Measurements from ENCODE around the gene ALG14.
A peak's percentile ranks its signal among the peaks of the same experiment; 100 is the strongest.

Gene ALG14

DNA sequence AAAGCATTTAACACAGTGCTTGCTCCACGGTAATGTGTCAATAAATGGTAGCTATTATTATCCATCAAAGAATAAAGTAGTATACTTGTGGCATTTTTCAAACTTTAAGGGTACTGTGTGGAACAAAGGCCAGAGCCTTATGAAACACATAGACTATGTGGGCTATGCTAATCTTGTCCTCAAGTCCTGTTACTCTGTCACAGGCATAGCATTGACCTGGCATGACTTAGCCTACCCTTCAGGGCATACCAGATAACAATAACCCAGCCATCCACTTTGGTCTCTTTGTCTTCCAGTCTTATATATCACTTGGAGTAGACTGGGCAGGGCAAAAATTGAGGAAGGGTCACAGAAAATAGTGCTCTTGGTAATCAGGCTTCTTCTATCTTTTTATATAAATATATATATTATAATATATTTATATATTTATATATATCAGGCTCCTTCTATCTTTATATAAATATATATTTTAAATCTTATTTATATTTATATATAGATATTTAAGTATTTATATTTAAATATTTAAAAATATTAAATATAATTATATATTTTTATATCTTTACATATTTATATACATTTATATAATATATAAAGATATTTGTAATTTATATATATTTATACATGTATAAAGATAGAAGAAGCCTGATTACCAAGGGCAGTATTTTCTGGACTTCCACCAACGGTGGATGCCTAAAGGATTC, 79.7 kb downstream of the ALG14 start:
- in situ Hi-C loops (cut with HindIII; ENCODE audit: low sequenced_read_pairs), result no loop called here
- DNase-seq (ENCODE audit: low read depth, low spot score), result no peak
- TF ChIP-seq CTCF (IDR thresholded peaks at IDR 0.05; ENCODE audit: low read depth, low read length), result no peak
- H3K4me3 ChIP-seq (ENCODE audit: low read depth, low read length), result no peak overlapping the region

- no peak overlapping the region for H3K4me3 ChIP-seq (ENCODE audit: low read depth, low read length)
- DNase-seq (ENCODE audit: low read depth, low spot score), result no peak
- no peak for TF ChIP-seq CTCF (IDR thresholded peaks at IDR 0.05; ENCODE audit: low read depth, low read length)
- in situ Hi-C loops (cut with HindIII; ENCODE audit: low sequenced_read_pairs), result no loop called here
Observed at GRCh38 chr1:94992161-94992560, 80.6 kb downstream of the ALG14 start.

DNA sequence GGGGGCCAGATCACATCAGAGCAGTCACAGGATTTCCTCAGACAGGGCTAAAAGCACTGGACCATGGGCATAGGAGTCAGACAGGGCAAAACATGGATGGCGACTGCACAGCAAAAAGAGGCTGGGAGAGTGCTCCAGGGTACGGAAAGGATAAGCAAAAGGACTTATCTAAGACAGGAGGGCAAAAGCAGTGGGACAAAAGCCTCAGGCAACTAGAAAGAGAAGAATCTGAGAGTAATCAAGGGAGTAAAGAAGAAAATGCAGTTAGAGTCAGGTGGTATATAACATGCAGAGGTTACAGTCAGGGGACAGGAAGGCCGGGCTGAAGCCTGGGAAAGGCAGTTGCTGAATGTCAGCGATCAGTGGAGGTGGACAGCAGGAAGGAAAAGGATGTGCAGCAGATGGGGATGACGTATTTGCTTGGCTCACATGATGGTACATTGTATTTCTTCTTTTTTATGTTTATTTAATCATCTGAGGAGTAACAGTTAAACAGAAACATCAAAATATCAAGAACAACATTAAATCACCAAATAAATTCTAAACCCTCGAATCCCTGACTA, 82.8 kb downstream of the ALG14 start:
- TF ChIP-seq CTCF (IDR thresholded peaks at IDR 0.05; ENCODE audit: low read depth, low read length), result no peak
- in situ Hi-C loops (cut with HindIII; ENCODE audit: low sequenced_read_pairs), result no loop called here
- no peak for DNase-seq (ENCODE audit: low read depth, low spot score)
- H3K4me3 ChIP-seq (ENCODE audit: low read depth, low read length), result no peak overlapping the region

DNA sequence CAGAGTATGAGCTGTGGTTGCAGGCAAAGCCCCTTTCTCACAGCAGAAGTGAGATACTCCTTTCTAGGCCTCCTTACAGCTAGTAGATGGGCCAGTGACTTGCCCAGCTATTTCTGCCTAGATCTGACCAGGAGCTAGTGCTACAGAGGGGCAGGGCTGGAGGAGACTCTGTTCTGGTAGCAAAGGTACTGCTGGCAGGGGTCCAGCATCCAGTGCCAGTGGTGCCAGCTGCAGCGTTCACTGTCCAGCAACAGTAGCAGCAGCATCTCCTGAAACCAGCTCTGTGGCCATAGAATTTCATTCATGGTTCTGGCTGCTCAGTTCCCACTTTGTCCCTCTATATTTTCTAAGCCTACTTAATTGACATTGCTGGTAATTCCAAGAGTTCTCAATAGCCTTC, 83.4 kb downstream of the ALG14 start:
- no peak for TF ChIP-seq CTCF (IDR thresholded peaks at IDR 0.05; ENCODE audit: low read depth, low read length)
- in situ Hi-C loops (cut with HindIII; ENCODE audit: low sequenced_read_pairs), result no loop called here

GRCh38 chr1:94988356-94988755, 84.4 kb downstream of the ALG14 start:
- in situ Hi-C loops (cut with HindIII; ENCODE audit: low sequenced_read_pairs), result no loop called here
- H3K4me3 ChIP-seq (ENCODE audit: low read depth, low read length), result no peak overlapping the region
- no peak for DNase-seq (ENCODE audit: low read depth, low spot score)
- no peak for TF ChIP-seq CTCF (IDR thresholded peaks at IDR 0.05; ENCODE audit: low read depth, low read length)

More for the DNA sequence above, 83.4 kb downstream of the ALG14 start:
- no peak overlapping the region for H3K4me3 ChIP-seq (ENCODE audit: low read depth, low read length)
- DNase-seq (ENCODE audit: low read depth, low spot score), result no peak

GRCh38 chr1:94986783-94987182, 86.0 kb downstream of the ALG14 start:
- DNase-seq (ENCODE audit: low read depth, low spot score), result peak; percentile 57

More at GRCh38 chr1:94986783-94987182, 86.0 kb downstream of the ALG14 start:
- in situ Hi-C loops (cut with HindIII; ENCODE audit: low sequenced_read_pairs), result no loop called here
- TF ChIP-seq CTCF (IDR thresholded peaks at IDR 0.05; ENCODE audit: low read depth, low read length), result no peak
- no peak overlapping the region for H3K4me3 ChIP-seq (ENCODE audit: low read depth, low read length)

Data from astrocyte of the spinal cord (primary cell).